AG10803 (cell line): Measurements from ENCODE around the gene ATAD3A.

Experiments
- DNase-seq: peaks from one replicate; pipeline ENCODE4 v3.0.0; 2010; ENCODE audit warnings: low read depth
- H3K4me3 ChIP-seq: 2 replicates; pipeline ENCODE4 v1.5.1; 2011; ENCODE audit warnings: mild to moderate bottlenecking, low read length, control low read depth
- CTCF ChIP-seq: conservative IDR thresholded peaks from 2 replicates; pipeline ENCODE4 v1.5.1; 2011; ENCODE audit warnings: mild to moderate bottlenecking, low read length, control low read depth, inconsistent platforms

The ATAD3A gene

GRCh38 chr1:1547011-1547410, 35.0 kb downstream of the ATAD3A start:
- TF ChIP-seq CTCF: no peak
- DNase-seq: no peak
- no peak overlapping the region for H3K4me3 ChIP-seq

GRCh38 chr1:1547476-1547875, 35.5 kb downstream of the ATAD3A start:
- DNase-seq: no peak
- H3K4me3 ChIP-seq: no peak overlapping the region
- no peak for TF ChIP-seq CTCF

GRCh38 chr1:1548591-1548990, 36.6 kb downstream of the ATAD3A start:
- no peak overlapping the region for H3K4me3 ChIP-seq
- no peak for TF ChIP-seq CTCF
- DNase-seq: no peak

GRCh38 chr1:1550087-1550486, 38.1 kb downstream of the ATAD3A start:
- DNase-seq: no peak
- H3K4me3 ChIP-seq: no peak overlapping the region
- no peak for TF ChIP-seq CTCF

DNA sequence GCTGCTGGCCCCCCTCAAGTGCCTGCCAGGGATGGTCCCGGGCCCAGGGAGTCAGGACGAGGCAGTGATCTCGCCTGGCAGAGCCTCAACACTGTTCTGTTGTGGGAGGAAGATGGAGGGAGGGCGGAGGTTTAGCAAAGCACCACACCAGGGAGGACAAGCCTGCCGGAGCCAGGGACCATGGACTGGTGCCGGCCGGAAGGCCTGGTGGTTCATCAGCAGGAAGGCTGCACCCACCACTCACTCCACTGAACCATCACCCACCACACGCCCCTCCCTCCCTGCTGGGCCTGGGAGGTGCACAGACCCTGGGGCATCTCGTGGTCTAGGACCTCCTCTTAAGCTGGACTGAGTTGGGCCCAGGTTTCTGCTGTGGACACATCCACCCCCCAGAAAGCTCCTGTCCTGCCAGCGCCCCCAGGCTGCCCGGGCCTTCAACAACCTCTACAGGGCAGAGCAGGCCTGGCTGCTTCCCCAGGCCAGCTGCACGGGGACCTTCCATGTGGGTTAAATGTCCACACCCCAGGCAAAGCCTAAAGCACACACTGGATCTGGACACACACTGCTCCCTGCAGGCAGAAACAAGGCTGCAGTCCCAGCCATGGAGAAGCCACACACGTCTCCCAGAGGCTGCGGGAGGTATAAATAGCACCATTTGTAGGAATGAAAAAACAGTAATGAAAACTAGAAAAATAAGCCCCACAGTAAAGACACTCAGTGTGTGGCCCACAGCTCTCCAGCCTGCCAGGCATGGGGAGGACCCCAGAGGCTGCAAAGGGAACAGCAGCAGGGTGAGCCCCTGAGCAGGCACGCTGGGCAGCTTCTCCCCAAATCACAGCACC, 38.9 kb downstream of the ATAD3A start:
- TF ChIP-seq CTCF: peak; percentile 59
- H3K4me3 ChIP-seq: no peak overlapping the region
- peak; percentile 61 for DNase-seq

- TF ChIP-seq CTCF: no peak
- no peak overlapping the region for H3K4me3 ChIP-seq
- DNase-seq: no peak
Observed at GRCh38 chr1:1551524-1552262, 39.7 kb downstream of the ATAD3A start.

GRCh38 chr1:1552263-1552639, 40.3 kb downstream of the ATAD3A start:
- no peak overlapping the region for H3K4me3 ChIP-seq
- TF ChIP-seq CTCF: no peak
- DNase-seq: no peak
